Inflammatory macrophage treated with lipopolysaccharide for 1 hour (primary cell): ENCODE measurements around the gene EFNB2.

Experiments
- DNase-seq, 2 donors: peaks; one replicate each; pipeline ENCODE4 v3.0.0-alpha.2; 2020 to 2022

EFNB2 gene, protein sequence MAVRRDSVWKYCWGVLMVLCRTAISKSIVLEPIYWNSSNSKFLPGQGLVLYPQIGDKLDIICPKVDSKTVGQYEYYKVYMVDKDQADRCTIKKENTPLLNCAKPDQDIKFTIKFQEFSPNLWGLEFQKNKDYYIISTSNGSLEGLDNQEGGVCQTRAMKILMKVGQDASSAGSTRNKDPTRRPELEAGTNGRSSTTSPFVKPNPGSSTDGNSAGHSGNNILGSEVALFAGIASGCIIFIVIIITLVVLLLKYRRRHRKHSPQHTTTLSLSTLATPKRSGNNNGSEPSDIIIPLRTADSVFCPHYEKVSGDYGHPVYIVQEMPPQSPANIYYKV

GRCh38 chr13:106535552-106536243 is at the start of gene EFNB2:
TSS of gene EFNB2 (minus strand) at chr13:106535662. CDS start at chr13:106534964, 698 bp downstream.
- DNase-seq = peak; percentile 83 to 89

DNA sequence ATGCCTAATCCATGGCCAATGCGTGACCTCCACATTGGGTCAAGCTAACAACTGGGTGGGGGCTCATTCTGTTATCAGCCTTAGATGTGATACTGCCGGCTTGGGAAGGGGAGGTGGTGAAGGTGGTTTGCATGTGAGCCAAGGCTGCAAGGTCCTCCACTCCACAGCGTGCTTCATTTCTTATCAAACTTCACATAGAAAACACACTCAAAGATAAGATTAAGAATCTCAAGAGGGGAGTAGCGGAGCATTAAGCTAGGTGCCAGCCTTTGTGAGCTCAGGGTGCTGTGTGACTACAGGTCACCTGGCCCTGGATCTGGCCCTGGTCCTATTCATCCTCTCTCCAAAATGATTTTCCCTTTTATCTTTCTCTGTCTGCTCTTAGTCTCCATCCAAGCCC is 45.8 kb upstream of the EFNB2 start:
- no peak for DNase-seq

- no peak for DNase-seq
These were observed 40.4 kb upstream of the EFNB2 start for GRCh38 chr13:106575896-106576295.

DNA sequence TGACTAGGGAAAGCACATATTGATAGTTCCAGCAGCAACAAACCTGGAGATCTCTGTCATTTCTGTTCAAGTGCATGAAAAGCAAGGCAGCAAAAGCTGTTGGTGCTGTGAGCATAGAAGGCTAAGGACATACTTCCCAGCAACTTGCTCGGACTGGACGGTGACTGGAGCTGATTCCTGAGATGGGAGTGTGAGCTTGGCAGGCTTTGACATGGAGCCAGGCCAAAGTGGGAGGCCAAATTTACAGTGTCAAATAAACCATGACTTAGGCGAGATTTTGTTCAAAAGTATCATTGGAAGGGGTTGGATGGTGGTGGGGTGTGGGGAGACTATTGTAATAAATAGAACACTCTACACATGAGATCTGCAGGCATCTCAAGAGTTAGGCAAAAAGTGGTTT is 38.4 kb upstream of the EFNB2 start:
- no peak for DNase-seq

DNA sequence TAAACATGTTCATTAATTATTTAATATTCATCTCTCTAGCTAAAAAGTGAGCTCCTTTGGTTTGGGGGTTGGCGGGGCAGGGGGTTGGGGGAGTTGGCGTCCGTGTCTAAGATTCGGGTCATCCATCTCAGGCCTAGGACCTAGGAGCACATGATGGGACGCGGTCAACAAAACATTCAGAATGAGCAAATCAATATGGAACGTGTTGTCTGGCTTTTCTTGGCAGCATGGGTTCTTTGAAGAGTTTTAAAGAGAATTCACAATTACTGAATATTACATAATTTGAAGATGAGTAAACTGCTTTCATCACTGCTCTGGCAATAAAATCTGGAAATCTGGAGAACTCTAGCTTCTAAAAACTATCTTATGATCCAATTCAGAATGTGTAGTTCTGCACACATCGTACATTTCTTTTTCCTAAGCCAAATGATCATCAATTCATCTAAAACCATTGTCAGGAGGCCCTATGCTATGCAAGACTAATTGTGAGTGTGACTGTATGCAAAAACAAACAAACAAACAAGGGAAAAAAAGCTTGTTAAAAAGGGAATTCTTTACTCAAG is 37.9 kb upstream of the EFNB2 start:
- DNase-seq = no peak

DNA sequence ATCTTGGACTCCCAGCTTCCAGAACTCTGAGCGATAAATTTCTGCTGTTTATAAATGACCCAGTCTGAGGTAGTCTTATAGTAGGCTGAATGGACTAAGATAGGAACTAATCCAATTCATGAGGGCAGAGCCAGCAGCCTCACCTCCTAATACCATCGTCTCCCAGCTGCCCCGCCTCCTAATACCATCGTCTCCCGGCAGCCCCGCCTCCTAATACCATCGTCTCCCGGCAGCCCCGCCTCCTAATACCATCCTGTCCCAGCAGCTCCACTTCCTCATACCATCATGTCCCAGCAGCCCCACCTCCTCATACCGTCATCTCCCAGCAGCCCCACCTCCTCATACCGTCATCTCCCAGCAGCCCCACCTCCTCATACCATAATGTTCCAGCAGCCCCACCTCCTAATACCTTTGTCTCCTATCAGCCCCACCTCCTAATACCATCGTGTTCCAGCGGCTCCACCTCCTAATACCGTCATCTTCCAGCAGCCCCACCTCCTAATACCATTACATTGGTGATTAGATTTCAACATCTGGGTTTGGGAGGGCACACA is 34.9 kb upstream of the EFNB2 start:
- peak; percentile 26 to 36 for DNase-seq

- DNase-seq = no peak
These were observed 34.0 kb upstream of the EFNB2 start for GRCh38 chr13:106569233-106570095.

DNA sequence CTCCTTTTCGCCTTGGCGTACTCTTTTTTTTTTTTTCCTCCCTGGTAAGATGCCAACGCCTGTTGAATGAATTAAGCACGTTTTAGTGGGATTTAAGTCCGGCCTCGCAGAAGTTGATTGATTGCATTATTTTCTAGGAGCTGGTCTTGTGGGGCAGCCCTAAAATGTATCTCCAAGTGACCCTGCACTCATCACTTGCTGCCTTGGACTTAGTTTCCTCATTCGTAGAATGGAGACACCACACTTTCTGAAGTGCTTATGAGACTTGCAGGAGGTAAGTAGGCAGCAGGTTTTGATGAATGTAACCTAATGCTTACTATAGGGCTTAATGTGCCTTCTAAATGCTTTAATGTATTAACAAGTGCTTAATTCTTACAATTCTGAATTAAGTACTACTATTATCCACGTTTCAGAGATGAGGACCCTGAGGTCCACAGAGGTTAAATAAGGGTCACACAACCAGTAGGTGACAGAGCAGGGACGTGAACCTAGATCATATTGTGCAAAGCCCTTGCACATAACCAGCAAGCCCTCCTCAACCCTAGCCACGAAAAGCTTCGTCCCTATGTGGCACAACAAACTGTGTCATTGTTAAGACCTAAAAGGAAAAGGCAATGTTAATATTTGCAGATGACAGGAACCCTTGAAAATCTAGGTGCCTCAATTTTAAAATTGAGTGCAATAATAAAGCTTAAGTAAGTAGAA is 33.0 kb upstream of the EFNB2 start:
- no peak for DNase-seq

GRCh38 chr13:106567474-106568298 is 32.2 kb upstream of the EFNB2 start, which contains the start of gene ARGLU1:
TSS of gene ARGLU1 (minus strand) at chr13:106568137. CDS start at chr13:106567919, 218 bp downstream.
- DNase-seq = peak; percentile 85 to 97

DNA sequence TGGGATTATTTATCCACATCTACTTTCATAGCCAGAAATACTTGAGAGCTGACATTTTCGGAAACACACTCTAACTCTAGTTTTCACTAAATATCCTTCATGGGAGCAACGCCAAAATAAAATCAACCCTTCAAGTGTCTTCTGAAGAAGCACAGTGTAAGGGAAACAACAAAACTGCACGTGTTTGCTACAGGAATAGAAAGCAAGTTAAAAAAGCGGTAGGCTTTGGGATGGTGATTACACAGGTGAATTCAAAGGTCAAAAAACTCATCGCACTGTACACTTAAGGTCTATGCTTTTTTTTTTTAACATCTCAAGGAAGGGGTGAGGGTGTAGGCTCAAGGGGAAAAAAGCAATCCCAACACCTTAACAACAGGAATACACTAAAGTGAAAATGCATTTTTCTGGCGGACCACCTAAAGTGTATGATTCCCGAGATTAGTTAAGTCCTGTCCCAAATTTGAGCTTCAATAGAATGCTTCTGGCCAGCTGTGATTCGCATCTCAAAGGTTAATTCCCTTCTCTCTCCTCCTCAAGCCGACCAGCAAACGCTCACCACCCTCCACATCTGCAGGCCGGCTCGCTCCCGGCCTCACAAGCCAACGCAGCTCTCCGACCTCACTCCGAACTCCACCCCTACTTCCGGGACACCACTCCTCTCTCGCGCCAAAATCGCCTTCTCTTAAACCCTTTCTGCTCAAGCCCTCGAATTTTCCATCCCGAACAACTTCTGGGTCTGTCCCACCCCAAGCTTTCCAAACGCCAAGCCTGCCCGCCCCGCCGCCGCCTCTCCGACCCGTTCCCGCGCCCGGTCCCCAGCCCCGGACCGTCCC is 31.4 kb upstream of the EFNB2 start:
- DNase-seq = peak; percentile 35 to 36

DNA sequence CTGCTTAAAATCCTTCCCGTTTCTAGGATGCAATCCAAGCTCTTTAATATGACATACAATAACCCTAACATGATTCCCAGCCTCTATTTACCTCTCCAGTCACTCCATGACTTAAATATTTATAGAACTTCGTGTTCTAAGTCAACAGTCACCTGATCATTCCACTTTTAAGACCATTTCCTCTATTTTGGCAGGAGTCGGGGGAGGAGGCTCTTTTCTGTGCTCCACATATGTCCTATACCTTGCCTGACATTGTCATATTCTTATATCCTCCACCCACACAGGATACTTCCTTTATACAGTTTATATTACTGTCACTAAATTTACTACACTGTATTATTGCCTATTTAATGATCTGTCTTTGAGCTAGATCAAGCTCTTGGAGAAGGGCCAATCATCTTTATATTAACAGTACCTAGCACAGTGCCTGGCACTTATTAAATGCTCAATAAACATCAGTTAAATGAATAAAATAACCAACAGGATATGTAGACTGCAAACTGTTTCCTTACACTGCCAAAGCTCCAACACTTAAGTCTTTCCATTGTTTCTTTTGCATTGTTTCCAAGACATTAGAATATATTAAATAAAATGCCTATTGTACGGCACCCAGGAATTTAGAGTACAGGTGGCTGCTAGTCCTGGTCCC is 29.8 kb upstream of the EFNB2 start:
- peak; percentile 28 to 29 for DNase-seq

- DNase-seq = no peak
These were observed 26.8 kb upstream of the EFNB2 start for GRCh38 chr13:106562301-106562700.

DNA sequence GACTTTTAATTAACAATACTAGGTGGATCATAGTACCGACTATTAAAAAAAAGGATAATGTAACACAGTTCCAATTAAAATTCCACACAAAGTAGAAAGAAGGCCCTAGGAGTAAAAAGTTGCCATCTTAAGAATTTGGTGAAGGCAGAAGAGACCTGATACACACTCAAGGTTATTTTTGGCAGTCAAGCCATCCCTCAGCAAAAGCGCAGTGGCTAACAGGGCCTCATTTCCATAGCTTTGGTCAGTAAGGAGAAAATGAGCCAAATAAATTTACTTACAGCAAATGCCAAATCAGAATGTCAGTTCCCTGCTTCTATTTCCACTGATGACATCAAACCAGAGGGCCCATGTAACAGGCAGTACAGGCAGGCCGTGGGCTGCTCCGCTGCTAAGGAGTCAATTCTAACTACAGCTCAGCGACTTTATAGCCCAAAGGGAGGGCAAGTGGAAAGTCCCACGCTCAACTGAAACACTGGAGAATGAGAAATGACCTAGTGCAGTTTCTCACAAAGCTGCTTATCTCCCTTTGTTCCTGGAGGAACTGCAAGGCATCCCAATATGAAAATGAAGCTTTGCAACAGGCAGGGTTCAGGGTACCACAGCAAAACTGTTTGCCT is 26.2 kb upstream of the EFNB2 start:
- DNase-seq = peak; percentile 40 to 82

- DNase-seq = no peak
These were observed 25.4 kb upstream of the EFNB2 start for GRCh38 chr13:106560821-106561220.

DNA sequence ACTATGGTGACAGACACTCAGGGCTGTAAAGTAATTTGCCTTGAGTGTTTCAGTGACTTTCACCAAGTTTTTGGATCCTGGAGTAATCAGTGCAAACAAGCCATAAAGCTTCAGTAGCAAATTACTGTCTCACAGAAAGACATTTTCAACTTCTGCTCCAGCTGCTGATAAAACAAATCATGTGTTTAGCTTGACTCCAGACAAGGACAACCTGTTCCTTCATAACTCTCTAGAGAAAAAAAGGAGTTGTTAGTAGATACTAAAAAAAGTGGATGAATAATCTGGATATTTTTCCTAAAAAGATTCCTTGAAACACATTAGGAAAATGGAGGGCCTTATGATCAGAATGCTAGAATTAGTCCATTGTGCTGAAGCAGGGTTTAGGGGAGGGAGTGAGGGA is 23.1 kb upstream of the EFNB2 start:
- DNase-seq = no peak

GRCh38 chr13:106555631-106556328 is 20.3 kb upstream of the EFNB2 start:
- no peak for DNase-seq

- no peak for DNase-seq
These were observed 16.3 kb upstream of the EFNB2 start for GRCh38 chr13:106551751-106552150.

DNA sequence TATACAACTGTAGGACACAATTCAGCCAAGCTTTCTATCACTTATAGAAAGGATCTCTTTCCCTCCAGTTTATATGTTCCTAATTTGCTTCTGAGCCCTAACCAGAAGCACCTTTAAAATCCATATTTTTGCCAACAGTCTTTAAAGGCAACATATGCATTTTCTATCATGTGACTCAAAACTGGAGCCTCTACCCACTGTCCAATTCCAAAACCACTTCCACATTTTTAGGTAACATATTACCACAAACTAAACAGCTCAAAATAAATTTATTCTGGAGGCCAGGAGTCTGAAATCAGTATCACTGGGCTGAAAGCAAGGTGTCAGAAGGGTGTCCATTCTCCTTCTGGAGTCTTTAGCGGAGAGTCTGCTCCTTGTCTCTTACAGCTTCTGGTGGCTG is 15.9 kb upstream of the EFNB2 start:
- peak in 1 of 2 donors; percentile 26 for DNase-seq
